Upper lobe of left lung (tissue), 4 donors: ENCODE results near the gene CCDC106.

ENCODE experiments used
- POLR2A ChIP-seq, 4 donors: fragments of 450-650 bp; IDR thresholded peaks; one replicate each; pipeline ENCODE4 v1.5.1; 2016 to 2017; ENCODE audit warnings: antibody characterized with exemption in 4 of 4, mild to moderate bottlenecking in 2 of 4
- TF ChIP-seq, protein P1 (sequence below), 6 experiments: fragments of 450-650 bp in 4 of 6; fragments of 200-600 bp in 2 of 6; sonication (generic) in 2 of 6; IDR thresholded peaks; one replicate each; pipeline ENCODE4 v1.5.1; 2016 to 2019; ENCODE audit warnings: antibody characterized with exemption in 6 of 6

DNA sequence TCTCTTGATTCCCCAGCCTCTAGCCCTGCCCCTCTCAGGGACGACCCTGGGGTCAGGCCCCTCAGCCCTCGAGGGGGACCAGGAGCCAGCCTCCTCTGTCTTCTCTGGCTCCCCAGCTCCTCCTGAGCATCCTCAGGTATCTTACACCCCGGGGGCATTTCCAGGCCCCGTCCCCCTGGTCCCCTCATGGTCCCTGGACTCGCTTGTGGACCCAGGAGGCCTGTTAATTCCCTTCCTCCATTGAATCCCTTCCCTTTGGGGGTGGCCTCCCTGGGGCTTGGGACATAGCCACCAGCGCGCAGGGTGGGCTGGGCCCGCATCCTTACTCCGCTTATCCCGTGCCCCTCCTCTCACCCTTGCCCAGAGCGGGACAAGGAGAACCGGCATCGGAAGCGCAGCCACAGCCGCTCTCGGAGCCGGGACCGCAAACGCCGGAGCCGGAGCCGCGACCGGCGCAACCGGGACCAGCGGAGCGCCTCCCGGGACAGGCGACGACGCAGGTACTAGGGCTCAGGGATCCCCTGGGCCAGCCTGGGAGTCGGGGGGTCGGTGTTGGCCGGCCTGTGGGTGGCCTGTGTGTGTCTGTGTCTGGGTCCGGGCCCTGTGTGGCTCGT, 10.9 kb downstream of the CCDC106 start:
- no peak for TF ChIP-seq POLR2A (IDR thresholded peaks at IDR 0.05)
- TF ChIP-seq, protein P1, sequence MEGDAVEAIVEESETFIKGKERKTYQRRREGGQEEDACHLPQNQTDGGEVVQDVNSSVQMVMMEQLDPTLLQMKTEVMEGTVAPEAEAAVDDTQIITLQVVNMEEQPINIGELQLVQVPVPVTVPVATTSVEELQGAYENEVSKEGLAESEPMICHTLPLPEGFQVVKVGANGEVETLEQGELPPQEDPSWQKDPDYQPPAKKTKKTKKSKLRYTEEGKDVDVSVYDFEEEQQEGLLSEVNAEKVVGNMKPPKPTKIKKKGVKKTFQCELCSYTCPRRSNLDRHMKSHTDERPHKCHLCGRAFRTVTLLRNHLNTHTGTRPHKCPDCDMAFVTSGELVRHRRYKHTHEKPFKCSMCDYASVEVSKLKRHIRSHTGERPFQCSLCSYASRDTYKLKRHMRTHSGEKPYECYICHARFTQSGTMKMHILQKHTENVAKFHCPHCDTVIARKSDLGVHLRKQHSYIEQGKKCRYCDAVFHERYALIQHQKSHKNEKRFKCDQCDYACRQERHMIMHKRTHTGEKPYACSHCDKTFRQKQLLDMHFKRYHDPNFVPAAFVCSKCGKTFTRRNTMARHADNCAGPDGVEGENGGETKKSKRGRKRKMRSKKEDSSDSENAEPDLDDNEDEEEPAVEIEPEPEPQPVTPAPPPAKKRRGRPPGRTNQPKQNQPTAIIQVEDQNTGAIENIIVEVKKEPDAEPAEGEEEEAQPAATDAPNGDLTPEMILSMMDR (IDR thresholded peaks at IDR 0.05), result no peak
